Measurements from ENCODE around the gene EML4. TPM values are rescaled to one million over a fixed set of nuclear protein-coding genes. Genes with fewer than 3 reads are reported as not detected.
"Not testable (repeated sequence)": the region's sequence is repeated elsewhere in the genome, so short reads cannot be mapped to it uniquely, and the experiment has no call there.

The EML4 gene
- total RNA-seq, 3 donors from 2014 or later (not counting 1 experiment from before 2014, with no cell fraction given), result 88.4 to 136 (median 91.5) TPM

- ATAC-seq, result no peak
- H3K27me3 ChIP-seq (ENCODE audit: control insufficient read depth, insufficient read depth, low read length), result no peaks in the 10 kb centered on the region
- H3K9me3 ChIP-seq (ENCODE audit: control insufficient read depth, insufficient read depth, low read length), result no peaks in the 10 kb centered on the region
- no peaks in the 10 kb centered on the region for H3K9me3 Mint-ChIP-seq
- WGBS (ENCODE audit: insufficient coverage), result 98% methylated on average over 4 of the region's 9 CpGs
- no peak overlapping the region for H3K27ac Mint-ChIP-seq
- no peak overlapping the region for H3K4me3 ChIP-seq (ENCODE audit: low read length)
- no peaks in the 10 kb centered on the region for H3K27me3 Mint-ChIP-seq (ENCODE audit: low read depth in 2 of 2)
- peaks cover 74% of the 10 kb centered on the region for H3K36me3 ChIP-seq (ENCODE audit: control insufficient read depth, insufficient read depth, low read length)
- DNase-seq, result no peak
- no peak overlapping the region for H3K27ac ChIP-seq (ENCODE audit: low read length)
- H3K4me1 Mint-ChIP-seq, result peaks cover 0 to 4% of the 10 kb centered on the region in 2 donors
- no peak overlapping the region for H3K4me3 Mint-ChIP-seq
- H3K36me3 Mint-ChIP-seq, result peaks cover 32% of the 10 kb centered on the region
- intact Hi-C loops (cut with micrococcal nuclease), result no loop called here
- no peaks in the 10 kb centered on the region for H3K4me1 ChIP-seq (ENCODE audit: control insufficient read depth, insufficient read depth, low read length)
- TF ChIP-seq CTCF (IDR thresholded peaks at IDR 0.05), result no peak
These were observed 162.6 kb downstream of the EML4 start for GRCh38 chr2:42331569-42332284.

GRCh38 chr2:42332575-42332974 lies 163.4 kb downstream of the EML4 start:
- no peak overlapping the region for H3K27ac Mint-ChIP-seq
- ATAC-seq, result no peak
- intact Hi-C loops (cut with micrococcal nuclease), result no loop called here
- Histone ChIP-seq H3K4me1 (ENCODE audit: control insufficient read depth, insufficient read depth, low read length) (no peaks in the 10 kb centered on the region), H3K36me3 (ENCODE audit: control insufficient read depth, insufficient read depth, low read length) (peaks cover 75% of the 10 kb centered on the region), H3K27me3 (ENCODE audit: control insufficient read depth, insufficient read depth, low read length) (no peaks in the 10 kb centered on the region), H3K9me3 (ENCODE audit: control insufficient read depth, insufficient read depth, low read length) (no peaks in the 10 kb centered on the region), H3K4me3 (ENCODE audit: low read length) (no peak overlapping the region), H3K27ac (ENCODE audit: low read length) (no peak overlapping the region)
- H3K4me1 Mint-ChIP-seq, result peaks cover 0 to 4% of the 10 kb centered on the region in 2 donors
- H3K4me3 Mint-ChIP-seq, result no peak overlapping the region
- no peak for DNase-seq
- no peak for TF ChIP-seq CTCF (IDR thresholded peaks at IDR 0.05)
- no peaks in the 10 kb centered on the region for H3K9me3 Mint-ChIP-seq
- peaks cover 32% of the 10 kb centered on the region for H3K36me3 Mint-ChIP-seq
- no peaks in the 10 kb centered on the region for H3K27me3 Mint-ChIP-seq (ENCODE audit: low read depth in 2 of 2)
- 98% methylated on average over 3 of the region's 4 CpGs for WGBS (ENCODE audit: insufficient coverage)

GRCh38 chr2:42333579-42333978 lies 164.4 kb downstream of the EML4 start:
- Mint-ChIP-seq H3K9me3 (no peaks in the 10 kb centered on the region), H3K27me3 (ENCODE audit: low read depth in 2 of 2) (no peaks in the 10 kb centered on the region), H3K4me1 (peaks cover 0 to 12% of the 10 kb centered on the region in 2 donors), H3K4me3 (no peak overlapping the region), H3K27ac (no peak overlapping the region), H3K36me3 (peaks cover 32% of the 10 kb centered on the region)
- no peaks in the 10 kb centered on the region for H3K9me3 ChIP-seq (ENCODE audit: control insufficient read depth, insufficient read depth, low read length)
- H3K4me3 ChIP-seq (ENCODE audit: low read length), result no peak overlapping the region
- no peak for TF ChIP-seq CTCF (IDR thresholded peaks at IDR 0.05)
- ATAC-seq, result no peak
- peaks cover 67% of the 10 kb centered on the region for H3K36me3 ChIP-seq (ENCODE audit: control insufficient read depth, insufficient read depth, low read length)
- 98% methylated on average over 4 of the region's 4 CpGs for WGBS (ENCODE audit: insufficient coverage)
- no peak for DNase-seq
- intact Hi-C loops (cut with micrococcal nuclease), result no loop called here
- no peaks in the 10 kb centered on the region for H3K4me1 ChIP-seq (ENCODE audit: control insufficient read depth, insufficient read depth, low read length)
- no peaks in the 10 kb centered on the region for H3K27me3 ChIP-seq (ENCODE audit: control insufficient read depth, insufficient read depth, low read length)
- no peak overlapping the region for H3K27ac ChIP-seq (ENCODE audit: low read length)

- Mint-ChIP-seq H3K4me1 (peaks cover 0 to 14% of the 10 kb centered on the region in 2 donors), H3K27me3 (ENCODE audit: low read depth in 2 of 2) (no peaks in the 10 kb centered on the region), H3K9me3 (no peaks in the 10 kb centered on the region), H3K36me3 (peaks cover 32% of the 10 kb centered on the region), H3K27ac (no peak overlapping the region), H3K4me3 (no peak overlapping the region)
- DNase-seq, result no peak
- H3K36me3 ChIP-seq (ENCODE audit: control insufficient read depth, insufficient read depth, low read length), result peaks cover 60% of the 10 kb centered on the region
- no peak for TF ChIP-seq CTCF (IDR thresholded peaks at IDR 0.05)
- no peaks in the 10 kb centered on the region for H3K9me3 ChIP-seq (ENCODE audit: control insufficient read depth, insufficient read depth, low read length)
- H3K4me3 ChIP-seq (ENCODE audit: low read length), result no peak overlapping the region
- ATAC-seq, result no peak
- no peaks in the 10 kb centered on the region for H3K4me1 ChIP-seq (ENCODE audit: control insufficient read depth, insufficient read depth, low read length)
- WGBS (ENCODE audit: insufficient coverage), result 88% methylated on average over 1 of the region's 3 CpGs
- no peak overlapping the region for H3K27ac ChIP-seq (ENCODE audit: low read length)
- H3K27me3 ChIP-seq (ENCODE audit: control insufficient read depth, insufficient read depth, low read length), result no peaks in the 10 kb centered on the region
- intact Hi-C loops (cut with micrococcal nuclease), result no loop called here
These were observed 165.1 kb downstream of the EML4 start for GRCh38 chr2:42334220-42334619.

GRCh38 chr2:42334865-42335264 lies 165.7 kb downstream of the EML4 start:
- intact Hi-C loops (cut with micrococcal nuclease), result not testable (repeated sequence)
- H3K36me3 ChIP-seq (ENCODE audit: control insufficient read depth, insufficient read depth, low read length), result peaks cover 54% of the 10 kb centered on the region

More at GRCh38 chr2:42334865-42335264, 165.7 kb downstream of the EML4 start:
- not testable (repeated sequence) for H3K4me3 ChIP-seq (ENCODE audit: low read length); DNase-seq; H3K27ac Mint-ChIP-seq; H3K4me1 ChIP-seq (ENCODE audit: control insufficient read depth, insufficient read depth, low read length); ATAC-seq; H3K4me3 Mint-ChIP-seq; H3K9me3 Mint-ChIP-seq; H3K27me3 ChIP-seq (ENCODE audit: control insufficient read depth, insufficient read depth, low read length); H3K27ac ChIP-seq (ENCODE audit: low read length); H3K9me3 ChIP-seq (ENCODE audit: control insufficient read depth, insufficient read depth, low read length); H3K27me3 Mint-ChIP-seq (ENCODE audit: low read depth in 2 of 2)
- Mint-ChIP-seq H3K36me3 (peaks cover 25% of the 10 kb centered on the region), H3K4me1 (peaks cover 3 to 17% of the 10 kb centered on the region in 2 donors)
- 96% methylated on average over 6 of the region's 6 CpGs for WGBS (ENCODE audit: insufficient coverage)

Data from natural killer cell (primary cell).